Measurements from ENCODE around the gene RAP1A.

The RAP1A gene

DNA sequence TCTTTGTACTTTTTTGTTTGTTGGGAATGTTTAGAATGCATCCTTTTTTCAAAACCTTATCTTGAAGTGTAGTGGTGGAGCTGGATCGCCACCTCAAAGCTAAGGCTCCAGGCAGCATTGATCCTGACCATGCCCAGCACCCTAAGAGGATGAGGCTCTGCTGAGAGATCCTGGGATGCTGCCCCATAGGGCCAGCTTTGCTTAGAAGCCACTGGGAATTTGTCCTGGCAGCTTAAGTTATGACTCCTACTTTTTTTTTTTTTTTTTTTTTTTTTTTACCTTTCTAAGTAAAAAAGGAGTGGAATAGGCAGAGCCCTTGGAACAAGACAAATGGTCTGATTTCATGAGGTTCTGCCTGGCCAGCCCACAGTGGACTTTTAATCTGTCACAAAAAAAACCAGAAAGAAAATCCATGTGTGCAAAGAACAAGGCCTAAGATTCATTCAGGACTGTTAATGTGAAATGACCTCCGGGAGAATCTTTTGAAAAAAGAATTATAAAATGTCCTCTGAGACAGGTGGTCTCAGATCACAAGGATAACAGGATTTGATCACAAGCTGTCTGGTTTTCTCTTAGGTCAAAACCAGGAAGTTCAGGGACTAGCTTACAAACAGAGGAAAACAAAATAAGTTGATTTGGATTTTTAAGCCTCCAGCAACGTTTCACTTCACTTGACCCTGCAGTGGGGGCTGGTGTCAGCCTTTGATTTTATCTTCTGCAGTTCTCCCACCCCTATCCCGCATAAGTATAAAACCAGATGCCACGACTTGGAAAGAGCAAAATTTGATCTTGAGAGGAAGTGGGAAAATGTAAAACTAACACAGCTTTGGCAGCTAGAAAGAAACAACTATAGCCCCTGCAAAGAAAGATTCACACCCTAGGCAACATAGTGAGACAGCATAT, 25.9 kb upstream of the RAP1A start:
- WGBS, result 73% methylated on average over 2 of the region's 5 CpGs
- no peaks in the 10 kb centered on the region for H3K27me3 ChIP-seq (ENCODE audit: control insufficient read depth in 1 of 2, insufficient read depth in 1 of 2, low read length in 2 of 2)
- H2BK12ac ChIP-seq (ENCODE audit: low read length in 2 of 2), result no peak overlapping the region
- H3K79me1 ChIP-seq (replicated peaks; ENCODE audit: low read length, poor library complexity, severe bottlenecking), result no peaks in the 10 kb centered on the region
- no peak overlapping the region for H2AFZ ChIP-seq (ENCODE audit: low read depth, low read length)
- peaks cover 3% of the 10 kb centered on the region for H3K4me1 ChIP-seq (ENCODE audit: control insufficient read depth, insufficient read depth, low read depth, low read length)
- no peak overlapping the region for H2BK5ac ChIP-seq (ENCODE audit: low read depth, low read length, poor library complexity, severe bottlenecking)
- H2AK5ac ChIP-seq (ENCODE audit: low read length, severe bottlenecking), result no peak overlapping the region
- no peak overlapping the region for H4K91ac ChIP-seq (ENCODE audit: low read length)
- no peak overlapping the region for H3K18ac ChIP-seq (ENCODE audit: low read depth in 1 of 2, low read length in 2 of 2)
- no peak overlapping the region for H3K4me2 ChIP-seq (ENCODE audit: low read length, poor library complexity, severe bottlenecking)
- peak overlapping the region; percentile 31 for H3K27ac ChIP-seq (ENCODE audit: low read length, poor library complexity, severe bottlenecking)
- peak overlapping the region in 1 of 2 experiments; percentile 64 for H3K4me3 ChIP-seq (ENCODE audit: insufficient read depth in 1 of 2, low read depth in 1 of 2, low read length in 2 of 2)
- H3K36me3 ChIP-seq (ENCODE audit: control insufficient read depth in 1 of 2, insufficient read depth in 2 of 2, low read depth in 1 of 2, low read length in 2 of 2), result no peaks in the 10 kb centered on the region
- no peaks in the 10 kb centered on the region for H3K9me3 ChIP-seq (ENCODE audit: control insufficient read depth, low read length)
- no peak overlapping the region for H2BK15ac ChIP-seq (ENCODE audit: low read depth, poor library complexity, severe bottlenecking)
- DNase-seq, result no peak
- no peak overlapping the region for H4K8ac ChIP-seq (ENCODE audit: low read length)
- no peak overlapping the region for H3K4ac ChIP-seq (ENCODE audit: low read depth in 1 of 2, low read length in 2 of 2)
- no peak overlapping the region for H2BK120ac ChIP-seq (ENCODE audit: low read depth, low read length)
- H3K23ac ChIP-seq (ENCODE audit: low read length in 2 of 2), result no peak overlapping the region
- H3K14ac ChIP-seq (ENCODE audit: low read length in 2 of 2), result no peak overlapping the region
- H3K9ac ChIP-seq (ENCODE audit: low read length), result peak overlapping the region; percentile 63

DNA sequence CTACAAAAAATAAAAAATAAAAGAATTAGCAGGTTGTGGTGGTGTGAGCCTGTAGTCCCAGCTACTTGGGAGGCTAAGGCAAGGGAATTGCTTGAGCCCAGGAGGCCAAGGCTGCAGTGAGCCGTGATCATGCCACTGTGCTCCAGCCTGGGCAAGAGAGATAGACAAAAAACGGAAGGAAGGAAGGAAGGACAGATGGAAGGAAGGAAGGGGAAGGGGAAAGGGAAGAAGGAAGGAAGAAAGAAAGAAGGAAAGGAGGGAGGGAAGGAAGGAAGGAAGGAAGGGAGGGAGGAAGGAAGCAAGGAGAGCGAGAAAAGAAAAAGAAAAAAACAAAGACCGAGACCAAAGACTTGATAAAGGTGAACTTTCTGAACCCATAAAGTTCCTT, 25.3 kb upstream of the RAP1A start:
- H3K18ac ChIP-seq (ENCODE audit: low read depth in 1 of 2, low read length in 2 of 2), result peak overlapping the region in 1 of 2 experiments; percentile 77
- peak overlapping the region in 1 of 2 experiments; percentile 83 for H2BK12ac ChIP-seq (ENCODE audit: low read length in 2 of 2)
- no peak overlapping the region for H4K91ac ChIP-seq (ENCODE audit: low read length)
- H3K27me3 ChIP-seq (ENCODE audit: control insufficient read depth in 1 of 2, insufficient read depth in 1 of 2, low read length in 2 of 2), result no peaks in the 10 kb centered on the region
- no peak overlapping the region for H2AK5ac ChIP-seq (ENCODE audit: low read length, severe bottlenecking)
- H3K14ac ChIP-seq (ENCODE audit: low read length in 2 of 2), result peak overlapping the region in 1 of 2 experiments; percentile 77
- no peaks in the 10 kb centered on the region for H3K79me1 ChIP-seq (replicated peaks; ENCODE audit: low read length, poor library complexity, severe bottlenecking)
- H3K9me3 ChIP-seq (ENCODE audit: control insufficient read depth, low read length), result no peaks in the 10 kb centered on the region
- no peak overlapping the region for H3K23ac ChIP-seq (ENCODE audit: low read length in 2 of 2)
- no peak overlapping the region for H2BK5ac ChIP-seq (ENCODE audit: low read depth, low read length, poor library complexity, severe bottlenecking)
- H3K4ac ChIP-seq (ENCODE audit: low read depth in 1 of 2, low read length in 2 of 2), result no peak overlapping the region
- H3K4me3 ChIP-seq (ENCODE audit: insufficient read depth in 1 of 2, low read depth in 1 of 2, low read length in 2 of 2), result no peak overlapping the region
- no peak overlapping the region for H3K9ac ChIP-seq (ENCODE audit: low read length)
- H2BK120ac ChIP-seq (ENCODE audit: low read depth, low read length), result no peak overlapping the region
- H2BK15ac ChIP-seq (ENCODE audit: low read depth, poor library complexity, severe bottlenecking), result no peak overlapping the region
- no peak overlapping the region for H4K8ac ChIP-seq (ENCODE audit: low read length)
- H2AFZ ChIP-seq (ENCODE audit: low read depth, low read length), result no peak overlapping the region
- H3K4me2 ChIP-seq (ENCODE audit: low read length, poor library complexity, severe bottlenecking), result no peak overlapping the region
- no peak for DNase-seq
- 95% methylated on average over 2 of the region's 4 CpGs for WGBS
- H3K4me1 ChIP-seq (ENCODE audit: control insufficient read depth, insufficient read depth, low read depth, low read length), result peaks cover 3% of the 10 kb centered on the region
- H3K27ac ChIP-seq (ENCODE audit: low read length, poor library complexity, severe bottlenecking), result no peak overlapping the region
- no peaks in the 10 kb centered on the region for H3K36me3 ChIP-seq (ENCODE audit: control insufficient read depth in 1 of 2, insufficient read depth in 2 of 2, low read depth in 1 of 2, low read length in 2 of 2)

DNA sequence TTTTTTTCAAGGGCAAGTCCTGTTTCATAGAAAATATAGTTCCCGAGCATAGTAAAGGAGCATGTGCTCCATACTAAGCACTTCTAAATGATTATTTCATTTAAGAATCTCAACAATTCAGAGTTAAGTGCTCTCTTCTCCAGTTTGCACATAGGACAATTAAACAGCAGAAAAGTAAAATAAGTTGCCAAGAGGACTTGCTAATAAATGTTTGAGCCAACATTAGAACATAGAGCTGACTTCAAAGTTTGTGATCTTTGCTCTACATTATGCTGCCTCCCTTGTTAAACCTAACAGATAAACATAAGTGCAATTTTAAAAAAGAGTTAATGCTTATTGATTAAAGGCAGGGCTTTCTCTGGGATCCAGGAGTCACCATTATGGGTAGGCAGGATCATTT, 23.8 kb upstream of the RAP1A start:
- no peaks in the 10 kb centered on the region for H3K79me1 ChIP-seq (replicated peaks; ENCODE audit: low read length, poor library complexity, severe bottlenecking)
- H3K18ac ChIP-seq (ENCODE audit: low read depth in 1 of 2, low read length in 2 of 2), result no peak overlapping the region
- H3K27me3 ChIP-seq (ENCODE audit: control insufficient read depth in 1 of 2, insufficient read depth in 1 of 2, low read length in 2 of 2), result no peaks in the 10 kb centered on the region
- no peak overlapping the region for H2AFZ ChIP-seq (ENCODE audit: low read depth, low read length)
- WGBS, result 100% methylated on average over 1 of the region's 1 CpG
- H4K91ac ChIP-seq (ENCODE audit: low read length), result no peak overlapping the region
- no peaks in the 10 kb centered on the region for H3K9me3 ChIP-seq (ENCODE audit: control insufficient read depth, low read length)
- H2AK5ac ChIP-seq (ENCODE audit: low read length, severe bottlenecking), result no peak overlapping the region
- no peak overlapping the region for H2BK12ac ChIP-seq (ENCODE audit: low read length in 2 of 2)
- no peak for DNase-seq
- H3K4me3 ChIP-seq (ENCODE audit: insufficient read depth in 1 of 2, low read depth in 1 of 2, low read length in 2 of 2), result no peak overlapping the region
- no peak overlapping the region for H3K9ac ChIP-seq (ENCODE audit: low read length)
- no peak overlapping the region for H3K27ac ChIP-seq (ENCODE audit: low read length, poor library complexity, severe bottlenecking)
- no peak overlapping the region for H2BK15ac ChIP-seq (ENCODE audit: low read depth, poor library complexity, severe bottlenecking)
- no peak overlapping the region for H3K4ac ChIP-seq (ENCODE audit: low read depth in 1 of 2, low read length in 2 of 2)
- no peak overlapping the region for H2BK120ac ChIP-seq (ENCODE audit: low read depth, low read length)
- H3K36me3 ChIP-seq (ENCODE audit: control insufficient read depth in 1 of 2, insufficient read depth in 2 of 2, low read depth in 1 of 2, low read length in 2 of 2), result no peaks in the 10 kb centered on the region
- H3K23ac ChIP-seq (ENCODE audit: low read length in 2 of 2), result no peak overlapping the region
- no peak overlapping the region for H3K14ac ChIP-seq (ENCODE audit: low read length in 2 of 2)
- no peak overlapping the region for H2BK5ac ChIP-seq (ENCODE audit: low read depth, low read length, poor library complexity, severe bottlenecking)
- peaks cover 3% of the 10 kb centered on the region for H3K4me1 ChIP-seq (ENCODE audit: control insufficient read depth, insufficient read depth, low read depth, low read length)
- H4K8ac ChIP-seq (ENCODE audit: low read length), result no peak overlapping the region
- H3K4me2 ChIP-seq (ENCODE audit: low read length, poor library complexity, severe bottlenecking), result no peak overlapping the region

DNA sequence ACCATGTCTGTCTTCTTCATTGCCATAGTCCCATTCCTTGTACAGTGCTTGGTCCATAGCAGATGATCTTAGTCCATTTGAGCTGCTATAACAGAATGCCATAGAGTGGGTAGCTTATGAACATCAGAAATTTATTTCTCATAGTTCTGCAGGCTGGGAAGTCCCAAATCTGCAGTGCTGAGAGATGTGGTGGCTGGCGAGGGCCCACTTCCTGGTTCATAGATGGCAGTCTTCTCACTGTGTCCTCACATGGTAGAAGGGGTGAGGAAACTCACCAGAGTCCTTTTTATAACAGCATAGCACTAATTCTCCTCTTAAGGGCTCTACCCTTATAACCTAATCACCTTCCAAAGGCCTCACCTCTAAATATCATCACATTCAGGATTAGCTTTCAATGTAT, 23.1 kb upstream of the RAP1A start:
- no peak for DNase-seq
- H2BK15ac ChIP-seq (ENCODE audit: low read depth, poor library complexity, severe bottlenecking), result no peak overlapping the region
- no peak overlapping the region for H2BK5ac ChIP-seq (ENCODE audit: low read depth, low read length, poor library complexity, severe bottlenecking)
- H3K36me3 ChIP-seq (ENCODE audit: control insufficient read depth in 1 of 2, insufficient read depth in 2 of 2, low read depth in 1 of 2, low read length in 2 of 2), result no peaks in the 10 kb centered on the region
- H3K4ac ChIP-seq (ENCODE audit: low read depth in 1 of 2, low read length in 2 of 2), result no peak overlapping the region
- no peak overlapping the region for H3K27ac ChIP-seq (ENCODE audit: low read length, poor library complexity, severe bottlenecking)
- H2AFZ ChIP-seq (ENCODE audit: low read depth, low read length), result no peak overlapping the region
- no peak overlapping the region for H3K4me2 ChIP-seq (ENCODE audit: low read length, poor library complexity, severe bottlenecking)
- no peak overlapping the region for H3K18ac ChIP-seq (ENCODE audit: low read depth in 1 of 2, low read length in 2 of 2)
- H3K4me1 ChIP-seq (ENCODE audit: control insufficient read depth, insufficient read depth, low read depth, low read length), result peaks cover 3% of the 10 kb centered on the region
- H4K8ac ChIP-seq (ENCODE audit: low read length), result no peak overlapping the region
- no peak overlapping the region for H3K23ac ChIP-seq (ENCODE audit: low read length in 2 of 2)
- H2BK120ac ChIP-seq (ENCODE audit: low read depth, low read length), result no peak overlapping the region
- no peaks in the 10 kb centered on the region for H3K27me3 ChIP-seq (ENCODE audit: control insufficient read depth in 1 of 2, insufficient read depth in 1 of 2, low read length in 2 of 2)
- no peaks in the 10 kb centered on the region for H3K9me3 ChIP-seq (ENCODE audit: control insufficient read depth, low read length)
- H2AK5ac ChIP-seq (ENCODE audit: low read length, severe bottlenecking), result no peak overlapping the region
- H3K14ac ChIP-seq (ENCODE audit: low read length in 2 of 2), result no peak overlapping the region
- WGBS, result 100% methylated on average over 1 of the region's 1 CpG
- H3K9ac ChIP-seq (ENCODE audit: low read length), result no peak overlapping the region
- H3K79me1 ChIP-seq (replicated peaks; ENCODE audit: low read length, poor library complexity, severe bottlenecking), result no peaks in the 10 kb centered on the region
- H3K4me3 ChIP-seq (ENCODE audit: insufficient read depth in 1 of 2, low read depth in 1 of 2, low read length in 2 of 2), result no peak overlapping the region
- H2BK12ac ChIP-seq (ENCODE audit: low read length in 2 of 2), result no peak overlapping the region
- no peak overlapping the region for H4K91ac ChIP-seq (ENCODE audit: low read length)

All from mesenchymal stem cell (in vitro differentiated cells and primary cell).